Loucy (cell line): ENCODE data around the gene DENND5B.

Source experiments
- H2AFZ ChIP-seq: fragments of 200-600 bp; sonication (generic); 2 replicates; pipeline ENCODE4 v1.6.0; 2016; ENCODE audit warnings: antibody characterized with exemption, mild to moderate bottlenecking, low read length, moderate library complexity
- H3F3A ChIP-seq: fragments of 200-600 bp; 2 replicates; pipeline ENCODE4 v1.6.0; 2016; ENCODE audit warnings: antibody characterized with exemption, low read depth, mild to moderate bottlenecking
- H3K27me3 ChIP-seq: fragments of 200-600 bp; sonication (generic); 2 replicates; pipeline ENCODE4 v1.6.1; 2014; ENCODE audit warnings: low read length, mild to moderate bottlenecking; ENCODE audit not compliant: insufficient read depth, poor library complexity, severe bottlenecking
- H3K36me3 ChIP-seq: fragments of 200-600 bp; sonication (generic); 2 replicates; pipeline ENCODE4 v1.6.1; 2016; ENCODE audit warnings: low read length; ENCODE audit not compliant: insufficient read depth
- H3K4me1 ChIP-seq: fragments of 200-600 bp; sonication (generic); 2 replicates; pipeline ENCODE4 v1.5.1; 2014; ENCODE audit warnings: low read length, mild to moderate bottlenecking; ENCODE audit not compliant: insufficient read depth, poor library complexity, severe bottlenecking
- H3K4me2 ChIP-seq: fragments of 200-600 bp; sonication (generic); 2 replicates; pipeline ENCODE4 v1.6.0; 2014; ENCODE audit warnings: antibody characterized with exemption, low read length, low read depth, mild to moderate bottlenecking; ENCODE audit not compliant: poor library complexity, severe bottlenecking
- H3K4me3 ChIP-seq: fragments of 200-600 bp; sonication (generic); 2 replicates; pipeline ENCODE4 v1.5.1; 2014; ENCODE audit warnings: low read length, mild to moderate bottlenecking, mixed read lengths; ENCODE audit not compliant: poor library complexity, severe bottlenecking
- H3K79me2 ChIP-seq: fragments of 200-600 bp; sonication (generic); 2 replicates; pipeline ENCODE4 v1.6.1; 2014; ENCODE audit warnings: low read length; ENCODE audit not compliant: insufficient read depth
- H3K9ac ChIP-seq: fragments of 200-600 bp; sonication (generic); 2 replicates; pipeline ENCODE4 v1.6.0; 2014; ENCODE audit warnings: mild to moderate bottlenecking, low read depth, low read length, moderate library complexity; ENCODE audit not compliant: poor library complexity, severe bottlenecking
- H3K9me2 ChIP-seq: fragments of 200-600 bp; sonication (generic); replicated peaks from 2 replicates; pipeline ENCODE4 v1.6.1; 2016; ENCODE audit warnings: low read depth, low read length, mixed read lengths
- H3K9me3 ChIP-seq: fragments of 200-600 bp; sonication (generic); 2 replicates; pipeline ENCODE4 v1.6.1; 2014; ENCODE audit warnings: mild to moderate bottlenecking, antibody characterized with exemption, low read length, low read depth; ENCODE audit not compliant: insufficient read depth
- H4K20me1 ChIP-seq: fragments of 200-600 bp; sonication (generic); 2 replicates; pipeline ENCODE4 v1.6.0; 2014; ENCODE audit warnings: antibody characterized with exemption, low read length, mild to moderate bottlenecking; ENCODE audit not compliant: insufficient read depth, poor library complexity, severe bottlenecking
- CTCF ChIP-seq: fragments of 200-600 bp; sonication (generic); conservative IDR thresholded peaks from 2 replicates; pipeline ENCODE4 v1.5.1; 2014; ENCODE audit warnings: mild to moderate bottlenecking, antibody characterized with exemption, low read length
- EZH2phosphoT487 ChIP-seq: fragments of 200-600 bp; IDR thresholded peaks from 2 replicates; pipeline ENCODE4 v1.6.1; 2018; ENCODE audit warnings: antibody characterized with exemption, mild to moderate bottlenecking, moderate library complexity, borderline replicate concordance

Gene DENND5B

GRCh38 chr12:31491241-31491794 is 99.6 kb downstream of the DENND5B start:
- Histone ChIP-seq H2AFZ (no peak overlapping the region), H4K20me1 (no peaks in the 10 kb centered on the region), H3K9me3 (no peaks in the 10 kb centered on the region), H3K36me3 (peaks cover 7% of the 10 kb centered on the region; the same call in 1 of the 2 replicates), H3K27me3 (no peaks in the 10 kb centered on the region), H3K4me2 (no peak overlapping the region), H3K79me2 (no peaks in the 10 kb centered on the region), H3K4me1 (no peaks in the 10 kb centered on the region), H3K9ac (no peak overlapping the region), H3K4me3 (no peak overlapping the region), H3K9me2 (no peaks in the 10 kb centered on the region), H3F3A (no peaks in the 10 kb centered on the region)
- TF ChIP-seq CTCF: no peak
- TF ChIP-seq EZH2phosphoT487: no peak

GRCh38 chr12:31488737-31489338 is 102.1 kb downstream of the DENND5B start:
- Histone ChIP-seq H3K36me3 (peaks cover 2% of the 10 kb centered on the region; the same call in 1 of the 2 replicates), H3K9me3 (no peaks in the 10 kb centered on the region), H3K4me1 (no peaks in the 10 kb centered on the region), H3K9ac (no peak overlapping the region), H2AFZ (no peak overlapping the region), H3K4me3 (no peak overlapping the region), H3K79me2 (no peaks in the 10 kb centered on the region), H3K4me2 (no peak overlapping the region), H3K9me2 (no peaks in the 10 kb centered on the region), H4K20me1 (no peaks in the 10 kb centered on the region), H3F3A (no peaks in the 10 kb centered on the region), H3K27me3 (no peaks in the 10 kb centered on the region)
- TF ChIP-seq EZH2phosphoT487: no peak
- TF ChIP-seq CTCF: no peak

- H3K4me3 ChIP-seq: no peak overlapping the region
- H3K9ac ChIP-seq: no peak overlapping the region
- no peak overlapping the region for H3K4me2 ChIP-seq
- H4K20me1 ChIP-seq: no peaks in the 10 kb centered on the region
- H3F3A ChIP-seq: no peaks in the 10 kb centered on the region
- no peaks in the 10 kb centered on the region for H3K79me2 ChIP-seq
- no peak overlapping the region for H2AFZ ChIP-seq
- no peaks in the 10 kb centered on the region for H3K9me3 ChIP-seq
- no peaks in the 10 kb centered on the region for H3K27me3 ChIP-seq
- peaks cover 2% of the 10 kb centered on the region; the same call in 1 of the 2 replicates for H3K36me3 ChIP-seq
- no peaks in the 10 kb centered on the region for H3K9me2 ChIP-seq
- H3K4me1 ChIP-seq: no peaks in the 10 kb centered on the region
- TF ChIP-seq EZH2phosphoT487: no peak
Observed at GRCh38 chr12:31485571-31485970, 105.4 kb downstream of the DENND5B start.

GRCh38 chr12:31482816-31483215 is 108.1 kb downstream of the DENND5B start:
- Histone ChIP-seq H3K9ac (no peak overlapping the region), H2AFZ (no peak overlapping the region), H4K20me1 (no peaks in the 10 kb centered on the region), H3K79me2 (no peaks in the 10 kb centered on the region), H3K27me3 (no peaks in the 10 kb centered on the region), H3K36me3 (peaks cover 6% of the 10 kb centered on the region; the same call in 1 of the 2 replicates), H3K4me1 (no peaks in the 10 kb centered on the region), H3K9me3 (no peaks in the 10 kb centered on the region), H3K4me3 (no peak overlapping the region), H3K9me2 (no peaks in the 10 kb centered on the region), H3K4me2 (no peak overlapping the region), H3F3A (no peaks in the 10 kb centered on the region)
- TF ChIP-seq EZH2phosphoT487: no peak
- no peak for TF ChIP-seq CTCF
